Endometrium (tissue), 2 donors: ENCODE results near the gene CLEC18A.
A peak's percentile ranks its signal among the peaks of the same experiment; 100 is the strongest.
"Not testable (repeated sequence)": the region's sequence is repeated elsewhere in the genome, so short reads cannot be mapped to it uniquely, and the experiment has no call there.

Experiments used
- FAIRE-seq: peaks from 2 replicates; lab custom pipeline; 2012; peaks lifted over from hg19 to GRCh38; lab: Jason Lieb, UNC
- donor health status: control.
- donor health status: control.

The CLEC18A gene

DNA sequence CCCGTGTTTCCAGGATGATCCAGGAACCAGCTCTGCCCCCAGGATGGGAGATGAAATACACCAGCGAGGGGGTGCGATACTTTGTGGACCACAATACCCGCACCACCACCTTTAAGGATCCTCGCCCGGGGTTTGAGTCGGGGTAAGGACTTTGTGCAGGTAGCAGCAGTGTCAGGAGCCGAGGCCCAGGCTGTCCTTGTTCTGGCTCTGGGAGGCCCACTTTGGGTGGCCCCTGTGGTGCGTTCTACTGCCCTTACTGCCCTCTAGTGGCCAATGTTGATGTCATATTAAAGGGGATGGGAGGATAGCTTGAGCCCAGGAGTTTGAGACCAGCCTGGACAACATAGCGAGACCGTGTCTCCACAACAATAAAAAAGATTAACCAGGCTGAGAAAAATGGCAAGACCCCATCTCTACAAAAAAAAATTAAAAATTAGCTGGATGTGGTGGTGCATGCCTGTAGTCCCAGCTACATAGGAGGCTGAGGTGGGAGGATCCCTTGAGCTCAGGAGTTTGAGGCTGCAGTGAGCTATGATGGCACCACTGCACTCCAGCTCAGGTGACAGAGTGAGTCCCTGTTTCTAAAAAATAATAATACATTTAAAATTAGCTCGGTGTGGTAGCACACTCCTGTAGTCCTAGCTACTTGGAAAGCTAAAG, 20.9 kb upstream of the CLEC18A start:
- no peak for FAIRE-seq

DNA sequence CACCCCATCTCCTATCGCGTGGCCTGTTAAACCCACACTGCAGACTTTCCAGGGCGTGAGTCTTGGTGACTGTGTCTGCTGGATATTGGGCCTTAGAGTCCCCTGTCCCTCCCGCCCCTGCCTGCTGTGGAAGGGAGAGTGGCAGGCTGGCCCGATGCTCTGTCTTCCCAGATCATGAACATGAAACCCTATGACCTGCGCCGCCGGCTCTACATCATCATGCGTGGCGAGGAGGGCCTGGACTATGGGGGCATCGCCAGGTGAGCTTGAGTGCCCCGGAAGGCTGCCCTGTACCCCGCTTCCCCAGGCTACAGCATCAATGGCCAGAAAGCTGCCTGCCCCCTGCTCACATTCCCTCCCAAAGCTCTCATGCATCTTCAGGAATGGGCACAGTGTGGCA, 19.5 kb upstream of the CLEC18A start:
- no peak for FAIRE-seq

DNA sequence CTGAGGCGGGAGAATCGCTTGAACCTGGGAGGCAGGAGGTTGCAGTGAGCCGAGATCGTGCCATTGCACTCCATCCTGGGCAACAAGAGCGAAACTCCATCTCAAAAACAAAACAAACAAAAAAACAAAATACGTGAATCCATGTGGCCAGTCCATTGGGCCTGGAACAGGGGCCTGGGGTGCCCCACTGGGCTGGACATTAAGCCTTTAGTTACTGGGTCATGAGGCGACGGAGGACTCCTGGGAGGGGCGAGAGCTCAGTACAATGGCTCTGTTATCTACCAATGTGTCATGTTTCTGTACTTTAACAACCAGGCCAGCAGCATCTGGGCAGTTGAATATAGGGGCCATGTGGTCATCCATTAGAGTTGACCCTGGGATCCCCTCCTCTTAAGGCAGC, 18.9 kb upstream of the CLEC18A start:
- no peak for FAIRE-seq

DNA sequence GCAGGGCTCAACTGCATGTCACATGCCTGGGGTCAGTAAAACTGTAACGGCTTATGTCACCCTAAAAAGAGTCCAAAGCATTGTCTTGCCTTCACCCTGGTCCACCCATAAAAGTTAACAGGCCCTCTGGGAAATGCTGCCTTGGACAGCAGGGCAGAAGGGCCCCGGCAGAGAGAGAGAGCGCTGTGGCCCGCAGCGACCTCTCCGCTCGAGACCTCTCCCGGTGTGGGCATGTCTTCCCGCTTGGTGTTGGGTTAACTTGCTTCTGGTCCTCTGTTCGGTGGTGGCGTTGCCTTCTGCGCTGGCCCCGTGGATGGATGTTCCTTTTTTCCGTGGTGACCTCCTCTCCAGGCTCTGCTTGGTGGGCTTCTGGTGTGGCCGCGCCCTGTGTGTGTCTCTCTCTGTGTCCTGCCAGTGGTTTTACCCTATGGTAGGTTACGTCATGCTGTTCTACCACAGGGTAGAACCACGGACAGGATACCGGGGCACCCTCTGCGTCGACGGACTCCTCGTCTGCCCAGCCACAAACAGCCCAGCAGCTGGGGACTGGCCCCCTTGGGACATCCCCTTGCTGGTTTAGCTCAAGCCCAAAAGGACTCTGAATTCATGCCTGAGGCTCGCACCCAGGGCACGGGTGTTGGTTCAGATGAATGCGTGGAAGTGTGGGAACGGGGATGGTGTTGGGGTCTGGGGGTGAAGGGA, 18.3 kb upstream of the CLEC18A start:
- FAIRE-seq = no peak

DNA sequence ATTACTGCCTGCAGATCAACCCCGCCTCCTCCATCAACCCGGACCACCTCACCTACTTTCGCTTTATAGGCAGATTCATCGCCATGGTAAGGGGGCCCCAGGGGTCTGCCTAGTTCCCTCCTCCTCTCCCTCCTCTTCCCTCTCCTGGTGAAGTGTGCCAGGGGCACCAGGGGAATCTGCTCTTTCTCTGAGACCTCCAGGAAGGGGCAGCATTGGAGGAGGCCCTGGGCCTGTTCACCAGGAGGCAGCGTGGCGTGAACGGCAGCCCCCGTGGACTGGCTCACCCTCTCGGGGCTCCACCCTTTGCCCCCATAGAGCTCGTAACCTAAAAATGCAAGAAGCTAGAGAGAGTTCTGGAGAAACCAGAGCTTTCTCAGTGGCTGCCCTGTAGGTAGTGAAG, 17.1 kb upstream of the CLEC18A start:
- FAIRE-seq = no peak

DNA sequence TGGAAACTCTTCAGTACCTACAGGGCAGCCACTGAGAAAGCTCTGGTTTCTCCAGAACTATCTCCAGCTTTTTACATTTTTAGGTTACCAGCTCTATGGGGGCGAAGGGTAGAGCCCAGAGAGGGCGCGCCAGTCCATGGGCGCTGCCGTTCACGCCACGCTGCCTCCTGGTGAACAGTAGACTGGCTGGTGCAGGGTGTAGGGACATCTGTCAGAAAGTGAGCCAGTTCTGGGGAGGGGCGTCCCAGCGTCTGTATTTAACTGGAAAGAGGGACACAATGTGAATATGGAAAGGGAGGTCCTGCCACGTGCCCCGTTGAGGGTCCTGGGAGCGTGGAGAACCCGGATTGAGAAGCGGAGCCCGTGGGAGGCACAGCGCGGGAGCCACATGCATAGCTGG, 16.4 kb upstream of the CLEC18A start:
- FAIRE-seq = no peak

DNA sequence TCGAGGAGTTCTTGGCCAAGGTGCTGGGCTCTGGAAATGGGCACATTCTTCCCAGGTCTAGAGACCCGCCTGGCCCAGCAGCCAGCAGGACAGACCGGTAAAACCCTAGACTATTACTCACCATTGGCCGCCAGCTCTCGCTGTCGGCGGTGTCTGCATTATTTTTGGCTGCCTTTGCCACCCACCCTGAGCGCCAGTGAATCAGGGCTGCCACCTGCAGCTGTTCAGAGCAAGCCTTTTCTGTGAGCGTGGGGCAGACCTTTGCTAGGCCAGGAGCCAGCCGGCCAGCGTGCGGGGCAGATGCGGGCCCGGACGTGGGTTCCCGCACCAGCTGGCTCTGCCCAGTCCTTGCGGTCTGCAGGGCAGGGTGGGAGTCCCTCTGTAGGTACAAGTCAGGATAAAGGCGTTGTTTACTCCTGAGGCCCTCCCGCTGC, 15.8 kb upstream of the CLEC18A start:
- no peak for FAIRE-seq

DNA sequence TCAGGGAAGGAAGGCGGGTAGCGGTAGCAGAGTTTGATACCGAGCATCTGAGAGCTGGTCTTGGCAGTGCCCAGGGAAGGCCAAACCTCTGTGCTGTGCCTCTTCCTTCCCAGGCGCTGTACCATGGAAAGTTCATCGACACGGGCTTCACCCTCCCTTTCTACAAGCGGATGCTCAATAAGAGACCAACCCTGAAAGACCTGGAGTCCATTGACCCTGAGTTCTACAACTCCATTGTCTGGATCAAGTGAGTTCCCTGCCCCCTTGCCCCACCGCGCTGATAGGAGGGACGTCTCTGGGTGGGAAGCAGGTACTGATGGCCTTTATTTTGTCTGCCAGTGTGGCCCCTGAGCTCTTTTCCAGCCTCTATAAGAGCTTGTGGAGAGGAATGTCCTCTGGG, 15.4 kb upstream of the CLEC18A start:
- FAIRE-seq = no peak

DNA sequence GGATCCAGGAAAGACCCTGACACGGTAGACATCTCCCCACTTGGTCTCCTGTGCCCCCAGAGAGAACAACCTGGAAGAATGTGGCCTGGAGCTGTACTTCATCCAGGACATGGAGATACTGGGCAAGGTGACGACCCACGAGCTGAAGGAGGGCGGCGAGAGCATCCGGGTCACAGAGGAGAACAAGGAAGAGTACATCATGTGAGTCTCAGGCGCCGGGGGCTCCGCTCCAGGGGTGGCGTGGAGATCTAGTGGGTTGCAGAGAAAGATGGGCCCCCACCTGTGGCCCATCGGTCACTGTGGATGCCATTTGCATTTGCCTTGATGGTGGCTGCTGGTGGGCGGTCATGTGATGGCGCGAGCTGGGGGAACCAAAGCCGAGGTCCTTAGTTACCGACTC, 14.9 kb upstream of the CLEC18A start:
- no peak for FAIRE-seq

DNA sequence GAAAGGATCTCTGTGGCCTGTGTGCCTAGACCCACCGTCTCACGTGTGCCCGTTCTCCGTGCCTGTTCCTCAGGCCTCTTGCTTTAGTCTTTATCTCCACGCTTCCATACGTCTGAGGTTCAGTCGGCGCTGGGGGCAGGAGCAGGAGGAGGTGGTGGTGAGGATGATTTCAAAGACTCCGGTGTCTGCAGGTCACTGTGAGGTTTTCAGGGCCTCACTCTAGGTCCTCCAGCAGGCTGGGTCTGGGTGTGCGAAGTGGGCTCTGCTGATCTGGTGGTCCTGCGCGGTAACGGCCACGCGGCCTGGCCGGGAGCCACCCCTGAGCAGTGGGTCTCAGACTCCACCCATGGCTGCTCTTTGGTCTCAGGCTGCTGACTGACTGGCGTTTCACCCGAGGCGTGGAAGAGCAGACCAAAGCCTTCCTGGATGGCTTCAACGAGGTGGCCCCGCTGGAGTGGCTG, 14.4 kb upstream of the CLEC18A start:
- FAIRE-seq = no peak

DNA sequence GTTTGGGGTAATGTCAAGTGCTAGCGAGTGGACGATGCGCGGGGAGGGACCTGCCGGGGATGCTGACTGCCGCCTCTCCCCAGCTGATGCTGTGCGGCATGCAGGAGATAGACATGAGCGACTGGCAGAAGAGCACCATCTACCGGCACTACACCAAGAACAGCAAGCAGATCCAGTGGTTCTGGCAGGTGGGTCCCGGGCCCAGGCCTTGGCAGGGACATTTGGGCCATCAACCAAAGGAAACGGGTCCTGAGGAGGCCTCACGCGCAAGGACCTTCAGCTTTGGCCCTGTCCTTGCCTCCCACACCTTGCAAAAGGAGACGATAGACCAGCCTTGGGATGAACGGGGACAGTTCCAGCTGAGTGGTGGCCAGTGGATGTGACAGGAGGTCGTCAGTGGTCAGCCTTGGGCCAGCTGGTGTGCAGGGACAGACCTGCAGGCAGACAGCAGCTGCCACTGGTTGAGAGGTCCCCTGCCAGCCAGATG, 13.6 kb upstream of the CLEC18A start:
- no peak for FAIRE-seq

DNA sequence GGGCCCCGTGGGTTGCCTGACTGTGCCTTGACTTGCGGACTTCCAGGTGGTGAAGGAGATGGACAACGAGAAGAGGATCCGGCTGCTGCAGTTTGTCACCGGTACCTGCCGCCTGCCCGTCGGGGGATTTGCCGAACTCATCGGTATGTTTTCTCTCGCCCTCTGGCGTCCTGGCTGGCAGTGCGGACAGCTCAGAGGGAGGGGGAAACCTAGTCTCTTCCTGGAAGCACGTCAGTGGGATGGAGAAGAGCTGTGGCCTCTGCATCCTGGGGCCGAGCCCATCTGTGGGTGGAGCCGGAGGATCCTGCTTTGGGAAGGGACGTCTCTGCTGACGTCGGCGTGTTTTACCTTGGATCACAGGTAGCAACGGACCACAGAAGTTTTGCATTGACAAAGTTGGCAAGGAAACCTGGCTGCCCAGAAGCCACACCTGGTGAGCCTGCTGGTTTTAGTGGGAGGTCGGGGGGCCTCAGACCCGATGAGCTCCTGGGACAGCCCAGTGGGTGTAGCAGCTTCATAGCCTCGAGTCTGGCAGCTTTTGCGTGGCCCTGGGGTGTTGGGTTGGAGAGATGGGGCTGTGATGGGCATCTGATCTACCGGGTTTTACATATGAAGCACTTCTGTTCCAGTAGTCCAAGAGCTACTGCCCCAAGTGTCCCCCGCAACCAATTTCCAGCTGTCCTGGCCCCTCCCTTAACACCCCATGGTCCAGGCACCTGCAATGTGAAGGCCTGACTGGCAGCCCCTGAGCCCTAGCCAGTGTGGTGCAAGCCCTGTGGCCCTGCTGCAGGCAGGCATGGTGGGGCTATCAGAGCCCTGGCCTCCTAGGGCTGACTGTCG, 11.9 kb upstream of the CLEC18A start:
- no peak for FAIRE-seq

DNA sequence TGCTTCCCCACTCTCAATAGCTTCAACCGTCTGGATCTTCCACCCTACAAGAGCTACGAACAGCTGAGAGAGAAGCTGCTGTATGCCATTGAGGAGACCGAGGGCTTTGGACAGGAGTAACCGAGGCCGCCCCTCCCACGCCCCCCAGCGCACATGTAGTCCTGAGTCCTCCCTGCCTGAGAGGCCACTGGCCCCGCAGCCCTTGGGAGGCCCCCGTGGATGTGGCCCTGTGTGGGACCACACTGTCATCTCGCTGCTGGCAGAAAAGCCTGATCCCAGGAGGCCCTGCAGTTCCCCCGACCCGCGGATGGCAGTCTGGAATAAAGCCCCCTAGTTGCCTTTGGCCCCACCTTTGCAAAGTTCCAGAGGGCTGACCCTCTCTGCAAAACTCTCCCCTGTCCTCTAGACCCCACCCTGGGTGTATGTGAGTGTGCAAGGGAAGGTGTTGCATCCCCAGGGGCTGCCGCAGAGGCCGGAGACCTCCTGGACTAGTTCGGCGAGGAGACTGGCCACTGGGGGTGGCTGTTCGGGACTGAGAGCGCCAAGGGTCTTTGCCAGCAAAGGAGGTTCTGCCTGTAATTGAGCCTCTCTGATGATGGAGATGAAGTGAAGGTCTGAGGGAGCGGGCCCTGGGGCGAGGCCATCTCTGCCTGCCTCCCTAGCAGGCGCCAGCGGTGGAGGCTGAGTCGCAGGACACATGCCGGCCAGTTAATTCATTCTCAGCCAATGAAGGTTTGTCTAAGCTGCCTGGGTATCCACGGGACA, 11.1 kb upstream of the CLEC18A start:
- FAIRE-seq = no peak

DNA sequence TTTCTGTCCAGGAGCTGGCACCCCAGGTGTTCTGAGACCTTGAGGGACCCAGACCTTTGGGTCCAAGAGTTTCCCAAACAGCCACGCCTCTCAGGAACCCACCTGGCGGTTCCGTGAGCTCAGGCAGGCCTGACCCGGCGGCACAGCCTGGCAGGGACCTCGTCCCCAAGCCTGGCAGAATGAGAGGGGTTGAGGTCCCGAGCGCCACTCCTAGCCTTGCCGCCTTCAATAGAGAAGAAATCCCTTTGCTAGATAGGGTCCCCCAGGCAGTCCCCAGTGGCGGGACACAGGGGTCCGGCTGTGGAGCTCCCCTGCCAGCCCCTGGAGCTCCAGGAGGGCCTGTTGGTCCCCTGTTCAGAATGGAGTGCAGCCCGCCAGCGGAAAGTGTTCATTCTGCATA, 10.5 kb upstream of the CLEC18A start:
- FAIRE-seq = no peak

DNA sequence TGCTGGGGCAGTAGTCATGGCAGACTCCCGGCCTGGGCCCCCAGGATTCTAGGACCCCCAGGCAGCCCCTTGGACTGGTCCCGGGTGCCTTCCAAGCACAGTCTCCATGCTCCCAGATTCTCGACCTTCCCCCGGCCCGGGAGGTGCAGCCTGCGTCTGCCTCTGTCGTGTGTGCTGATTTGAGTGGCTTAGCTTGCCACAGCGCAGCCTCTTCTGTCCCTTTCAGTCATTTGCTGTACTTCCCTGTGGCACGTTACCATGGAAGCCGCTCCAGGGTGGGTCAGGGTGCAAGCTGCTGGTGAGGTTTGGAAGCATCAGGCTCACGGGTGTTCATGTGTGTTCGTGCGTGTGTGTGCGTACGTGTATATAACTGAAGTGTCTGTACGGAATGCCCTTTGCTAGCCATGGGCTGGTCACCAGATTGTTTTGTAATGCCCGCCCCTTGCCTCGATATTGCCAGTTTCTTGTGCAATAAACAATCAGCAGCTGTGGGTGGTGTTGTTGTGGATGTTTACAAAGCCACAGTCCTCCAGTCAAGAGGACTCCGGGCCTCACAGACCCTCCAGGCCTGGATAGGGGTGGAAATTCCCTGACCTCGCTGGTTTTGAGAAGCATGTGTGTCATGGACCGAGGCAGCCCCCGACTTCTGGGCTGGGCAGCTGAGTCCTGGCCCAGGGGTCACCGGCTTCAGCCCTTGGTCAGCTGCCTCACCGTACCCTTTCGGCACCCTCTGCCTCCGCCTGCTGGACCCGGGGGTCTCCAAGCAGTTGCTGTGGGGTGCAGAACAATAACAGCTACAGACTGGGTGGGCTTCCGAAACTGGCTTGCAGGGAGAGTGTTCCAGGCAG, 9.7 kb upstream of the CLEC18A start:
- no peak for FAIRE-seq

DNA sequence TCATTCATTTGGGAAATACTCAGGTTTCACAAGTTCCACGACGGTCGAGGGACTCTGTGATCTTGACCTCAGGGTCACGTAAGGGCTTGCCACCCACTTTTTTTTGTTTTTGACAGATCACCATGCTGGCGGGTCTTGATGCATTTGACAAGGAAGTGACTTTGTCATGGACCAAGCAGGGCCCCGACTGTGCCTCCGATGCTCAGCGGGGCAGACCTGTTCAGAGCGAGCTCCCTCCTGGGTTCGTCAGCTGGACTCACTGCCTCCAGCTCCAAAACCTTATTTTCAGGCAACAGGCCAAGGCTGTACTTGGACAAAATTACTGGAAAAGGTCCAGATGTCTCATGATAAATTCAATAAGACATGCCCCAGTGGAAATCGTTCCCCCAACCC, 9.0 kb upstream of the CLEC18A start:
- no peak for FAIRE-seq

DNA sequence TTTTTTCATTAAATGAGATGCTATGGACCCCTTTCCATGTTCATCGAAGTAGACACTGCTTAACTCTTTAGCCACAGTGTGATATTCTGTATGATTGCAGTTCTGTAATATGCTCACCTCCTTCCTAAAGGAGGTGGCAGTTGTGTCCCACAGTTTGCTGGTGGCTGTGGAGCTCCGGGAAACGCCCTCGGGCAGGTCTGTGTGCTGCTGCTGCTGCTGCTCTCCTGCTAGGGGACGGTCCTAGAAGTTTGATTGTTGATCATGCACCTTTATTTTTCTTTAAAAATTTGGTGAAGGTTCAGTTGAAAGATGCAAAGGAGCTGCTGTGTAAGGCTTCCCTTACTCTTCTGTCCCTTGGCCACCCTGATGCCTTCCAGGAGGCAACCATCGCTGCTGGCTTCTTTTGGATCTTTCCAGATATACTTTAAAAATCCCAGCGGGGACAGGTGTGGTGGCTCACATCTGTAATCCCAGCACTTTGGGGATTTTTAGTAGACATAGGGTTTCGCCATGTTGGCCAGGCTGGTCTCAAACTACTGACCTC, 8.4 kb upstream of the CLEC18A start:
- FAIRE-seq = no peak

DNA sequence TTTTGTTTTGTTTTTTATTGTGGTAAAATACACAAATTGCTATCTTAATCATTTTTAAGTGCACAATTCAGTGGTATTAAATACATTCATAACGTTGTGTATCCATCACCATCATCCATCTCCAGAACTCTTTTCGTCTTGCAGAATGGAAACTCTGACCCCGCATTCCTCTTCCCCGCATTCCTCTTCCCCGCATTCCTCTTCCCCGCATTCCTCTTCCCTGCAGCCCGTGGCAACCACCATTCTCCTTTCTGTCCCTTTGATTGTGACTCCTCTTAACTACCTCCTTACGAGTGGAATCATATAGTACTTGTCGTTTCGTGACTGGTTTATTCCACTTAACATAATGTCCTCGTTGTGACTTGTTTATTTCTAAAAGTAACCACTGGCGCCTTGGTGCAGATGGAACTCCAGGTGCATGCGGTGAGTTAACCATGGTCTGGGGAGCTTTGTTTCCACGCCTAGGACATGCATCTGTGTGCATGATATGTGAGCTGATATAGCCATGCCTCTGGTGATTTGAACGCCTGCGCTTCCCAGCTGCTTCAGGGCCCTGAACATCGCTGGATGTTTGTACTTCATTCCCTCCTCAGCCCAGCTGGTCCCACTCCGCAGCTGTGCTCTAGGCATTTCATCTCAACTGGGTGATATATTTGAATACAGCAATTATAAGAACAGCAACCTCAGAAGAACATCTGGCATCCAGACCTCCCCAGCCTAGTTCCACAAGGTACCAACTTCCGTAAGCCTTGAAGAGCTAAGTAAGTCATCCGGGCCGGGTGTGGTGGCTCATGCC, 7.7 kb upstream of the CLEC18A start:
- FAIRE-seq = peak; percentile 85

DNA sequence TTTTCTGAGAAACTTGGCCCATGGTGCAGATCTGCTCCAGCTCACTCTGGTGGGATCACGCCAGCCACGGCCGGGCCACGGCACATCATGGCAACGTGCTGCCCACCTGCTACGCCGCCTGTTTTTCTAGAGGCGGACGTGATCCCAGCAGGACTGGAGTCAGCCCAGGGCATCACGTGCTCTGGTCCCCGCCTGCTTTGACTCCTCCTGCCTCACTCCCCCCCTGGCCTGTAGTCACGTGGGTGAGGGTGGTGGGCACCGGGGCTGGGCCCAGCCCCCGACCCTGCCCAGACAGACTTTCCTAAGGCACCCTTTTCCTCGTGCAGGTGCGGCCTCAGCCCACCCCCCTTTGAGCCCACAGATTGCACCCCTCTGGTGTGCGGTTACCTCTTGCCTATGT, 723 bp upstream of the CLEC18A start:
- FAIRE-seq = not testable (repeated sequence)

DNA sequence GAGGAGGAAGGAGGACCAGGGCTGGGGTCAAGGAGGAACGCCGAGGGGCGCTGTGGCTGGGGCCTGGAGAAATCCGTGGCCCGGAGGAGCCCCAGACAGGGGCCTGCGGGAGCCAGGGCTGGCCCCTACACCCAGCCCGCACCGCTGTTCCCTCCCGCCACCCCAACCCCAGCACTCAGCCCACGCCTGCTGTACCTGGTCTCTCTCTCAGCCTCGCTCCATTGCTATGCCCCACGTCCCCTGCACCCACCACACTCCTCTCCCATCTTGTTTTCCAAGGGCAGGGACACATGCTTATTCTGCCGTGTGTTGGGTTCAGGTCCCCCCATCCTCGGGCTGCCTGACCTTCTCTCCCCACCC, 518 bp downstream of the CLEC18A start:
- FAIRE-seq = not testable (repeated sequence)
